Neural crest cell (in vitro differentiated cells): Measurements from ENCODE around the gene NRG2. TPM values are rescaled to one million over a fixed set of nuclear protein-coding genes. Genes with fewer than 3 reads are reported as not detected.

ENCODE experiments used
- DNase-seq: peaks from one replicate; pipeline ENCODE4 v3.0.0; 2021; ENCODE audit warnings: low read depth, mixed read lengths, low spot score
- H3K27ac Mint-ChIP-seq: one replicate; pipeline ENCODE4 v1.8.0; 2021; ENCODE audit warnings: mild to moderate bottlenecking, mixed read lengths; ENCODE audit not compliant: unreplicated experiment
- H3K27me3 Mint-ChIP-seq: 2 replicates; pipeline ENCODE4 v1.8.0; 2021; ENCODE audit warnings: low read depth, mild to moderate bottlenecking, mixed read lengths
- H3K36me3 Mint-ChIP-seq: 2 replicates; pipeline ENCODE4 v1.8.0; 2021; ENCODE audit warnings: low read depth, mild to moderate bottlenecking, mixed read lengths
- H3K4me1 Mint-ChIP-seq: 2 replicates; pipeline ENCODE4 v1.8.0; 2021; ENCODE audit warnings: mixed read lengths
- H3K4me3 Mint-ChIP-seq: one replicate; pipeline ENCODE4 v1.8.0; 2021; ENCODE audit warnings: mild to moderate bottlenecking, mixed read lengths
- H3K9me3 Mint-ChIP-seq: 2 replicates; pipeline ENCODE4 v1.8.0; 2021; ENCODE audit warnings: mixed read lengths
- CTCF ChIP-seq: fragments of 200-600 bp; sonication (generic); conservative IDR thresholded peaks from 2 replicates; pipeline ENCODE4 v1.5.0; 2021; ENCODE audit warnings: antibody characterized with exemption, mild to moderate bottlenecking
- total RNA-seq: library from RNA; stranded (reverse); gene quantifications from 2 replicates; pipeline ENCODE4 v1.2.1, GENCODE V29; 2021

Gene NRG2
- total RNA-seq, 1 donor from 2014 or later = 0.82 TPM

- no peak for TF ChIP-seq CTCF
- Mint-ChIP-seq H3K4me3 (no peak overlapping the region), H3K27me3 (peaks cover 61% of the 10 kb centered on the region), H3K4me1 (no peaks in the 10 kb centered on the region), H3K9me3 (no peaks in the 10 kb centered on the region), H3K27ac (no peak overlapping the region), H3K36me3 (no peaks in the 10 kb centered on the region)
- DNase-seq = no peak
These were observed 47.2 kb downstream of the NRG2 start for GRCh38 chr5:139995929-139996328.

- peaks cover 50% of the 10 kb centered on the region for H3K27me3 Mint-ChIP-seq
- H3K9me3 Mint-ChIP-seq = no peaks in the 10 kb centered on the region
- no peak overlapping the region for H3K27ac Mint-ChIP-seq
- H3K4me3 Mint-ChIP-seq = no peak overlapping the region
- no peaks in the 10 kb centered on the region for H3K4me1 Mint-ChIP-seq
- H3K36me3 Mint-ChIP-seq = no peaks in the 10 kb centered on the region
- no peak for TF ChIP-seq CTCF
- DNase-seq = no peak
These were observed 48.9 kb downstream of the NRG2 start for GRCh38 chr5:139994234-139994633.

- H3K27ac Mint-ChIP-seq = no peak overlapping the region
These were observed 57.4 kb downstream of the NRG2 start for GRCh38 chr5:139985733-139986132.

GRCh38 chr5:139985290-139985689 is 57.8 kb downstream of the NRG2 start:
- no peak for TF ChIP-seq CTCF
- H3K27ac Mint-ChIP-seq = no peak overlapping the region
- H3K4me3 Mint-ChIP-seq = no peak overlapping the region
- no peaks in the 10 kb centered on the region for H3K36me3 Mint-ChIP-seq
- DNase-seq = no peak
- H3K4me1 Mint-ChIP-seq = peaks cover 17% of the 10 kb centered on the region
- no peaks in the 10 kb centered on the region for H3K9me3 Mint-ChIP-seq
- peaks cover 21% of the 10 kb centered on the region for H3K27me3 Mint-ChIP-seq

More at GRCh38 chr5:139985733-139986132, 57.4 kb downstream of the NRG2 start:
- H3K27me3 Mint-ChIP-seq = peaks cover 18% of the 10 kb centered on the region
- no peaks in the 10 kb centered on the region for H3K9me3 Mint-ChIP-seq
- no peak overlapping the region for H3K4me3 Mint-ChIP-seq
- no peak for TF ChIP-seq CTCF
- no peak for DNase-seq
- H3K4me1 Mint-ChIP-seq = peaks cover 17% of the 10 kb centered on the region
- H3K36me3 Mint-ChIP-seq = no peaks in the 10 kb centered on the region

- Mint-ChIP-seq H3K27ac (no peak overlapping the region), H3K4me3 (no peak overlapping the region), H3K4me1 (peaks cover 17% of the 10 kb centered on the region), H3K36me3 (no peaks in the 10 kb centered on the region), H3K9me3 (no peaks in the 10 kb centered on the region), H3K27me3 (peaks cover 23% of the 10 kb centered on the region)
- TF ChIP-seq CTCF = no peak
- DNase-seq = no peak
These were observed 58.3 kb downstream of the NRG2 start for GRCh38 chr5:139984816-139985215.

- peaks cover 26% of the 10 kb centered on the region for H3K27me3 Mint-ChIP-seq
- no peaks in the 10 kb centered on the region for H3K36me3 Mint-ChIP-seq
- TF ChIP-seq CTCF = no peak
- H3K9me3 Mint-ChIP-seq = no peaks in the 10 kb centered on the region
- peak overlapping the region; percentile 85 for H3K27ac Mint-ChIP-seq
- no peak overlapping the region for H3K4me3 Mint-ChIP-seq
- peaks cover 17% of the 10 kb centered on the region for H3K4me1 Mint-ChIP-seq
- DNase-seq = no peak
These were observed 60.2 kb downstream of the NRG2 start for GRCh38 chr5:139982975-139983240.
